Common myeloid progenitor, CD34-positive (primary cell): ENCODE data around the gene PRR23B.
"Not testable (repeated sequence)": the region's sequence is repeated elsewhere in the genome, so short reads cannot be mapped to it uniquely, and the experiment has no call there.

Experiments used
- CTCF ChIA-PET: fragments of 350-600 bp; sonication (Branson Sonifier 250); formaldehyde crosslinking; loops from one replicate; lab custom pipeline; 2021; ENCODE audit warnings: antibody characterized with exemption; lab: Charles Lee
- POLR2A ChIA-PET: fragments of 350-600 bp; sonication (Branson Sonifier 250); formaldehyde crosslinking; loops from one replicate; lab custom pipeline; 2021; ENCODE audit warnings: antibody characterized with exemption; lab: Charles Lee
- DNase-seq, 3 donors: peaks; one replicate each; pipeline versions ENCODE4 v3.0.0 to v3.0.0-alpha.2; 2013
- H3K27ac ChIP-seq, 2 experiments: 1 replicate in 1 of 2; 2 replicates in 1 of 2; pipeline ENCODE4 v1.7.0; 2013; ENCODE audit warnings: inconsistent platforms in 2 of 2, low read length in 2 of 2, mild to moderate bottlenecking in 2 of 2, low read depth in 1 of 2, moderate library complexity in 1 of 2; ENCODE audit not compliant: severe bottlenecking in 2 of 2, insufficient read depth in 1 of 2, poor library complexity in 1 of 2
- H3K27me3 ChIP-seq, 5 experiments: replicated peaks in 2 of 5; 1 replicate in 3 of 5; 2 replicates in 2 of 5; pipeline versions ENCODE4 v1.6.1 to v1.7.0; 2013; ENCODE audit warnings: low read length in 4 of 5, mild to moderate bottlenecking in 2 of 5, moderate library complexity in 2 of 5, inconsistent platforms in 1 of 5; ENCODE audit not compliant: insufficient read depth in 5 of 5, control insufficient read depth in 4 of 5
- H3K36me3 ChIP-seq, 4 experiments: 1 replicate in 2 of 4; 2 replicates in 2 of 4; pipeline versions ENCODE4 v1.6.1 to v1.7.0; 2013; ENCODE audit warnings: low read length in 3 of 4, control low read depth in 1 of 4, mild to moderate bottlenecking in 1 of 4; ENCODE audit not compliant: control insufficient read depth in 4 of 4, insufficient read depth in 4 of 4
- H3K4me1 ChIP-seq, 4 experiments: 1 replicate in 3 of 4; 2 replicates in 1 of 4; pipeline versions ENCODE4 v1.6.1 to v1.7.1; 2013; ENCODE audit warnings: low read length in 3 of 4, mild to moderate bottlenecking in 3 of 4, control low read depth in 1 of 4, inconsistent platforms in 1 of 4, moderate library complexity in 1 of 4; ENCODE audit not compliant: control insufficient read depth in 4 of 4, insufficient read depth in 4 of 4; ENCODE audit errors: control extremely low read depth in 1 of 4
- H3K4me3 ChIP-seq, 7 experiments: 1 replicate in 4 of 7; 2 replicates in 3 of 7; pipeline versions ENCODE4 v1.5.1 to v1.7.0; 2013; ENCODE audit warnings: mild to moderate bottlenecking in 7 of 7, low read length in 6 of 7, moderate library complexity in 6 of 7, inconsistent platforms in 2 of 7, low read depth in 2 of 7, control low read depth in 1 of 7; ENCODE audit not compliant: insufficient read depth in 4 of 7, control insufficient read depth in 1 of 7; ENCODE audit errors: extremely low read depth in 1 of 7
- H3K9me3 ChIP-seq, 5 experiments: 1 replicate in 4 of 5; 2 replicates in 1 of 5; pipeline versions ENCODE4 v1.6.1 to v1.7.1; 2013; ENCODE audit warnings: low read length in 4 of 5, mild to moderate bottlenecking in 2 of 5, inconsistent platforms in 1 of 5, low read depth in 1 of 5, moderate library complexity in 1 of 5; ENCODE audit not compliant: control insufficient read depth in 4 of 5, insufficient read depth in 2 of 5; ENCODE audit errors: control extremely low read depth in 1 of 5
- WGBS: methylation state at CpG from one replicate; pipeline ENCODE4 v1.1.5; 2013; ENCODE audit not compliant: insufficient coverage; 5-methylcytosine and 5-hydroxymethylcytosine counted together

Gene PRR23B

DNA sequence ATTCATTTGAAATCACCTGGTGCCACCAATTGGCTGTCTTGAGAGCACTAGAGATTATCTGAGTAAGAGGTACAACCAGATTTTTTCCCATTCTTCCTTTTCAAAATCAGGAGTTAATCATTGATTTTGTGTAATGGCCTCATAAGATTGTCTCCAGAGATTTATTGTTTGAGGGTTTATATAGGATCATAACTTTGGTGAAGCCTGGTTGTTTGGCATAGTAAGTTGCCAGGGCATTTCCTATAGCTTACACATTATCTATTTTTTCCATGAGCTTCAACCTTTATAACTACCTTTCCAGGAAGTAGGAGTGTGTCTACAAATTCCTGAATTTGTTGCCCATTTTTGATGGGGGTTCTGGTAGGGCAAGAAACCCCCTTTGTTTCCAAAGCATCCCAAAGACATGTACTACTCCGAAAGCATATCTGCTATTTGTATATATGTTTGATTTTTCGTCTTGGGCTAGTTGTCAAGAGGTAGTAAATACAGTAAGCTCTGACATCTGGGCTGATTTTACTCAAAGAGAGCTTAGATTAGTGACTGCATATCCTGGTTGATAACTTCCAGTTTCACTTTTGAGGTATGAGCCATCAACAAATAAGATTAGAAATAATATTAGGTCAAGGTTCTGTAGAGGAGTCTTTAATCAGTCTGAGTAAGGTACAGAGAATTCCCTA is 11.7 kb upstream of the PRR23B start:
- Histone ChIP-seq H3K4me1 (no peaks in the 10 kb centered on the region), H3K9me3 (peaks cover 0 to 7% (median 0%) of the 10 kb centered on the region in 5 experiments), H3K36me3 (no peaks in the 10 kb centered on the region), H3K27ac (no peak overlapping the region), H3K4me3 (no peak overlapping the region), H3K27me3 (no peaks in the 10 kb centered on the region)
- CTCF ChIA-PET = interaction anchor here (0.7 kb wide), 1 partner anchor 1608 kb away, joined by 3 read pairs; no protein-coding TSS in a partner anchor
- no peak for DNase-seq
- WGBS = 100% methylated on average over 1 of the region's 2 CpGs
- POLR2A ChIA-PET = no interaction called here

DNA sequence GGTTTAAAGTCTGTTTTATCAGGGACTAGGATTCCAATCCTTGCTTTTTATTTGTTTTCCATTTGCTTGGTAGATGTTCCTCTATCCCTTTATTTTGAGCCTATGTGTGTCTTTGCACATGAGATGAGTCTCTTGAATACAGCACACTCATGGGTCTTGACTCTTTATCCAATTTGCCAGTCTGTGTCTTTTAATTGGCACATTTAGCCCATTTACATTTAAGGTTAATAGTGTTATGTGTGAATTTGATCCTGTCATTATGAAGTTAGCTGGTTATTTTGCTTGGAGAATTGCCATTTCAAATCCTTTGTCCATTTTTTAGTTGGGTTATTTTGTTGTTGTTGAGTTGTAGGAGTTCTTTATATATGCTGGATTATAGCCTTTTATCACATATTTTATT is 9.8 kb upstream of the PRR23B start:
- H3K9me3 ChIP-seq, H3K27me3 ChIP-seq, H3K36me3 ChIP-seq, H3K4me3 ChIP-seq, CTCF ChIA-PET, POLR2A ChIA-PET, DNase-seq, H3K27ac ChIP-seq, H3K4me1 ChIP-seq: not testable (repeated sequence)

GRCh38 chr3:139024968-139025367 is 4.2 kb upstream of the PRR23B start:
- CTCF ChIA-PET = no interaction called here
- Histone ChIP-seq H3K9me3 (peaks cover 0 to 14% (median 2%) of the 10 kb centered on the region in 5 experiments), H3K4me1 (no peaks in the 10 kb centered on the region), H3K27ac (no peak overlapping the region), H3K4me3 (no peak overlapping the region), H3K36me3 (no peaks in the 10 kb centered on the region), H3K27me3 (peaks cover 0 to 10% (median 0%) of the 10 kb centered on the region in 5 experiments)
- POLR2A ChIA-PET = no interaction called here
- 95% methylated on average over 2 of the region's 2 CpGs for WGBS
- no peak for DNase-seq

DNA sequence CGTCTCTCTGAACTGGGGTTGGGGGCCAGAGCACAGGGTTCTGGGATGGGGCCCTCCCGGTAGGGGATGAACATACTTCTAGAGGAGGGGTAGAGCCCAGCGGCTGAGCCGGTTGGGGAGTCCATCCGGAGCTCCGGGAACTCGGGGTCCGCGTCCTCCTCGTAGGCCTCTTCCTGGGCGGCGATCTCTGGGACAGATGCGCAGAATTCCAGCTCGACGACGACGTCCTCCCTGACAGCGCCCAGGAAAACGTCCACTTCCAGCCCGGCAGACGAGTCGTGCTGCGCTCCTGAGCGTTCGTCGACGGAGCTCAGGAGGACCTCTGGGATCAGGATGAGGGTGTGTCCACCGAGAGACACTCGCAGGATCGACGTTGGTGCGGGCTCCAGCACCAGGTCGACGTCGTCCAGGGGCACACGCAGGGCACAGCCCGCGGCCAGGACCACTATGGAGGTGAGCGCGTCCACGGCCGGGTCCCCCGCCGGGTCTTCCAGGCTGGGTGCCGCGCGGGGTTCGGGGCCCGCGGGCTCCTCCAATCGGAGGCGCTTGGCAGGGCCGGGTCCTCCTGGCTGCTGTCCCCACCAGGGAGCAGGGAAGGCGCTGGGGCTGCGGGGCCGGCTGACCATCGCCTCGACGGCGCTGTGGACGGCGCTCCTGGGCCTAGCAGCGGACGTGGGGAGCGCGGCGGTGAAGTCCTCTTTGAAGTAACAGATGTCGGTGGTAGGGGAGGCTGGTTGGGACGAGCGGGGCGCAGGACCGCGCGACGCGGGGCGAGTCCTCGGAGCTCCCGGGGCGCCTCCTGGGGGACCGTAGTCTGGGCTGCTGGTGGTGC is 474 bp downstream of the PRR23B start:
- Histone ChIP-seq H3K27me3 (peaks cover 0 to 14% (median 2%) of the 10 kb centered on the region in 5 experiments), H3K27ac (no peak overlapping the region), H3K36me3 (no peaks in the 10 kb centered on the region), H3K9me3 (peaks cover 0 to 17% (median 2%) of the 10 kb centered on the region in 5 experiments), H3K4me3 (no peak overlapping the region), H3K4me1 (no peaks in the 10 kb centered on the region)
- POLR2A ChIA-PET = no interaction called here
- CTCF ChIA-PET = no interaction called here
- DNase-seq = no peak
- 64% methylated on average over 54 of the region's 81 CpGs for WGBS

- Histone ChIP-seq H3K4me3 (no peak overlapping the region), H3K27ac (no peak overlapping the region), H3K9me3 (peaks cover 0 to 21% (median 2%) of the 10 kb centered on the region in 5 experiments), H3K27me3 (peaks cover 0 to 14% (median 2%) of the 10 kb centered on the region in 5 experiments), H3K36me3 (no peaks in the 10 kb centered on the region), H3K4me1 (no peaks in the 10 kb centered on the region)
- WGBS = 60% methylated on average over 1 of the region's 3 CpGs
- ChIA-PET CTCF (no interaction called here), POLR2A (no interaction called here)
- no peak for DNase-seq
Observed at GRCh38 chr3:139016430-139017048, 4.2 kb downstream of the PRR23B start.

- 75% methylated on average over 60 of the region's 60 CpGs for WGBS
Observed at GRCh38 chr3:139006051-139006716, 14.5 kb downstream of the PRR23B start, which contains the start of gene PRR23A. Gene PRR23A, minus strand, starts transcription at chr3:139006268. Its CDS starts 0 bp downstream, at chr3:139006268.

More at GRCh38 chr3:139006051-139006716, 14.5 kb downstream of the PRR23B start, which contains the start of gene PRR23A:
- Histone ChIP-seq H3K36me3 (no peaks in the 10 kb centered on the region), H3K9me3 (peaks cover 0 to 17% (median 5%) of the 10 kb centered on the region in 5 experiments), H3K27ac (no peak within 1 kb of the TSS), H3K4me3 (no peak within 1 kb of the TSS), H3K27me3 (peaks cover 0 to 4% (median 0%) of the 10 kb centered on the region in 5 experiments), H3K4me1 (no peaks in the 10 kb centered on the region)
- DNase-seq = no peak
- ChIA-PET POLR2A (no interaction called here), CTCF (no interaction called here)
